Breast epithelium (tissue), 4 donors: ENCODE results near the gene CD84. TPM values are rescaled to one million over a fixed set of nuclear protein-coding genes. Genes with fewer than 3 reads are reported as not detected.

Experiments used
- DNase-seq, 2 donors: peaks; one replicate each; pipeline ENCODE4 v3.0.0-alpha.2; 2019; ENCODE audit warnings: low spot score in 2 of 2
- H3K27ac ChIP-seq, 2 donors: fragments of 200-600 bp; sonication (generic) in 1 of 2; one replicate each; pipeline ENCODE4 v1.5.1; 2016 to 2019; ENCODE audit warnings: mild to moderate bottlenecking in 1 of 2
- H3K27me3 ChIP-seq, 2 donors: fragments of 200-600 bp; sonication (generic) in 1 of 2; one replicate each; pipeline versions ENCODE4 v1.5.1 to v1.6.0; 2017 to 2019; ENCODE audit warnings: control low read depth in 1 of 2, mild to moderate bottlenecking in 1 of 2
- H3K36me3 ChIP-seq: fragments of 200-600 bp; one replicate; pipeline ENCODE4 v1.5.1; 2019
- H3K4me1 ChIP-seq, 2 donors: fragments of 200-600 bp; sonication (generic); one replicate each; pipeline ENCODE4 v1.5.1; 2016 to 2019; ENCODE audit warnings: control low read depth in 1 of 2
- H3K4me3 ChIP-seq, 3 donors: fragments of 200-600 bp; sonication (generic); 1 replicate in 2 of 3; 2 replicates in 1 of 3; pipeline ENCODE4 v1.5.1; 2016 to 2019; ENCODE audit warnings: mild to moderate bottlenecking in 3 of 3, moderate library complexity in 2 of 3
- H3K9me3 ChIP-seq, 2 donors: fragments of 200-600 bp; sonication (generic) in 1 of 2; one replicate each; pipeline ENCODE4 v1.5.1; 2016 to 2019; ENCODE audit warnings: control low read depth in 1 of 2
- POLR2A ChIP-seq: fragments of 450-650 bp; IDR thresholded peaks from one replicate; pipeline ENCODE4 v1.6.1; 2016; ENCODE audit warnings: antibody characterized with exemption, mild to moderate bottlenecking, moderate library complexity
- POLR2AphosphoS5 ChIP-seq, 3 donors: sonication (generic); formaldehyde crosslinking; IDR thresholded peaks; one replicate each; pipeline ENCODE4 v1.6.1; 2017; ENCODE audit warnings: antibody characterized with exemption in 3 of 3
- intact Hi-C: fragments of 100-400 bp; cut with DNase I; formaldehyde crosslinking; loops from one replicate; pipeline ENCODE4 v1.15.1; 2023; ENCODE audit warnings: low total_unique reads
- total RNA-seq, 3 donors: library from RNA; depleted of rRNA; stranded (reverse); fragments of >200 nt; gene quantifications; one replicate each; pipeline ENCODE4 v1.1.0, GENCODE V29; 2016
- TF ChIP-seq, protein P1 (sequence below), 3 donors: fragments of 450-650 bp; IDR thresholded peaks; one replicate each; pipeline ENCODE4 v1.5.1; 2016 to 2017; ENCODE audit warnings: antibody characterized with exemption in 3 of 3, mild to moderate bottlenecking in 3 of 3, moderate library complexity in 3 of 3

CD84 gene
- total RNA-seq, 3 donors from 2014 or later: 2.3 to 17.0 (median 9.8) TPM

DNA sequence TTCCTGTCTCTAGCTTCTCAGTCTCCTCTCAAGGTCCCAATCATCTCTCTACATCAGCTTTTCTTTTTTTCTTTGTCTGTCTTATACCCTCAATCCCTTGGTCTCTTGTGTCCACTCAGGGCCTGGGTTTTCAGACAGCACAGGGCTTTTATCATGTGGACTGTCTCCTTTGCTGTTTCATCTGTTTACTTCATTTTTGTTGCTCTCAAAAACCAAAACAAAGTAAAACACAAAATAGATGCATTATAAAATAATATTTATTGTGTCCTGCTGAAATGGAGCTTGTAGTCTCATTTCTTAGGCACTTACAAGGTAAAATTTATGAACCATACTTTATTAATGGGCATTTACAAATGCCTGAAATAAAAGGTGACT is 38.5 kb downstream of the CD84 start:
- H3K9me3 ChIP-seq: peaks cover 0 to 13% of the 10 kb centered on the region in 2 donors
- H3K27ac ChIP-seq: no peak overlapping the region
- H3K4me1 ChIP-seq: no peaks in the 10 kb centered on the region
- TF ChIP-seq, protein P1, sequence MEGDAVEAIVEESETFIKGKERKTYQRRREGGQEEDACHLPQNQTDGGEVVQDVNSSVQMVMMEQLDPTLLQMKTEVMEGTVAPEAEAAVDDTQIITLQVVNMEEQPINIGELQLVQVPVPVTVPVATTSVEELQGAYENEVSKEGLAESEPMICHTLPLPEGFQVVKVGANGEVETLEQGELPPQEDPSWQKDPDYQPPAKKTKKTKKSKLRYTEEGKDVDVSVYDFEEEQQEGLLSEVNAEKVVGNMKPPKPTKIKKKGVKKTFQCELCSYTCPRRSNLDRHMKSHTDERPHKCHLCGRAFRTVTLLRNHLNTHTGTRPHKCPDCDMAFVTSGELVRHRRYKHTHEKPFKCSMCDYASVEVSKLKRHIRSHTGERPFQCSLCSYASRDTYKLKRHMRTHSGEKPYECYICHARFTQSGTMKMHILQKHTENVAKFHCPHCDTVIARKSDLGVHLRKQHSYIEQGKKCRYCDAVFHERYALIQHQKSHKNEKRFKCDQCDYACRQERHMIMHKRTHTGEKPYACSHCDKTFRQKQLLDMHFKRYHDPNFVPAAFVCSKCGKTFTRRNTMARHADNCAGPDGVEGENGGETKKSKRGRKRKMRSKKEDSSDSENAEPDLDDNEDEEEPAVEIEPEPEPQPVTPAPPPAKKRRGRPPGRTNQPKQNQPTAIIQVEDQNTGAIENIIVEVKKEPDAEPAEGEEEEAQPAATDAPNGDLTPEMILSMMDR (IDR thresholded peaks at IDR 0.05): no peak
- TF ChIP-seq POLR2A (no peak), POLR2AphosphoS5 (IDR thresholded peaks at IDR 0.05) (no peak)
- no peak overlapping the region for H3K4me3 ChIP-seq
- H3K36me3 ChIP-seq: no peaks in the 10 kb centered on the region
- no peaks in the 10 kb centered on the region for H3K27me3 ChIP-seq
- no peak for DNase-seq
- intact Hi-C loops: loop anchor here (5.0 kb wide), 1 partner anchor 171 kb away; the partner anchor contains the start of gene CD48

DNA sequence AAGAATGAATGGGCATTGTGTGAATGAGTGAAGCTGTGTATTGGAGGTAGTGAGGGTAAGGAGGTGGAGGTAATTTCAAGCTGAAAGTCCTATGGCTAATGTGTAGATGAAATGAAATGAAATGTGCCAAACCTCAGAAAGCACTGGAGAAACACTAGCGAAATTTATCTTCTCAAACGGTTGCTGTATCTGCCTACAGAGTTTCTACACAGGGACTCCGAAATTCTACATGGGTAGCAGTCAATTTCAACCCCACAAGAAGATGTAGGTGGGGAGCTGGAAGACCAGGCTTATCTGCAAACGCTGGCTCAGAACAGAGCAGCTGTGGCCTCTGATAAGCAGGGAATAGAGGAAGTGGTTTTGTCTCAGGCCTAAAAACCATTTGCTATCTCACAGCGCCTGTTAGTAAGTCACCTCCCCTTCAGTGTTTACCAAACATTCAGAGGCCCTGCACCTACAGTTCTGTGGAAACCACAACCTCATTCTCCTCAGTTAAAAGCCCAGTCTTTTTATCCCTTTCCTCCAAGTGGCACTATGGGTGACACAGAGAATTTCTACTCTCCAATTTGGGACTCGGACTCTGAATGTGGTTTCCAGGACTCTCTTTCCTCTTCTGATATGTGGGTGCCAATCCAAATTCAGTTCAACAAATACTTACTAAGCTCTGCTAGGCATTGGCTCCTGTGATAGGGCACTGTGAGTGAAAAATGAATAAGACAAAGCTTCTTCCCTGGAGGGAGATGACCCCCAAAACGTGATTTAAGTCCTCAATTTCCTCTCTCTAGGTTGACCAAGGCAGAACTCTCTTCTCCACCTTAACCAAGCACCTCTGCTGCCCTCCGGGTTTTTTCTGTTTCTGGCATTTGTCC is 39.1 kb downstream of the CD84 start:
- Histone ChIP-seq H3K27ac (no peak overlapping the region), H3K27me3 (no peaks in the 10 kb centered on the region), H3K4me1 (no peaks in the 10 kb centered on the region), H3K9me3 (peaks cover 2 to 18% of the 10 kb centered on the region in 2 donors), H3K36me3 (no peaks in the 10 kb centered on the region), H3K4me3 (no peak overlapping the region)
- intact Hi-C loops: loop anchor here (5.0 kb wide), 1 partner anchor 172 kb away; the partner anchor contains the start of gene CD48
- TF ChIP-seq POLR2A: no peak
- TF ChIP-seq, protein P1 (IDR thresholded peaks at IDR 0.05): no peak
- no peak for TF ChIP-seq POLR2AphosphoS5 (IDR thresholded peaks at IDR 0.05)
- DNase-seq: no peak

DNA sequence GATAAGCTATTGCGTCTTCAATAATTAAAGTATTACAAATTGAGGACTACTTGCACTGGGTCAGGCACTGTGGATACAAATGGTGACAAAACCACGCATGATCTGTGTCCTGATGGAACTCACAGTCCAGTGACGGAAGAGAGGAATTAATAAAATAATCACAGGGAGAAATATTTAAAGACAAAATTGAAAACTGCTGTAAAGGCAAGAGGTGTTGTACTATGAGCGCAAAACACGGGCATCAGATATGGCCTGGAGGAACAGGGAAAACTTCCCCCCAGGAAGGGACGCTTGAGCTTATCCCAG is 39.7 kb downstream of the CD84 start:
- Histone ChIP-seq H3K9me3 (peaks cover 5 to 24% of the 10 kb centered on the region in 2 donors), H3K36me3 (no peaks in the 10 kb centered on the region), H3K4me3 (no peak overlapping the region), H3K4me1 (no peaks in the 10 kb centered on the region), H3K27me3 (no peaks in the 10 kb centered on the region), H3K27ac (no peak overlapping the region)
- TF ChIP-seq POLR2A (no peak), POLR2AphosphoS5 (IDR thresholded peaks at IDR 0.05) (no peak)
- TF ChIP-seq, protein P1 (IDR thresholded peaks at IDR 0.05): no peak
- intact Hi-C loops: no loop called here
- DNase-seq: no peak

DNA sequence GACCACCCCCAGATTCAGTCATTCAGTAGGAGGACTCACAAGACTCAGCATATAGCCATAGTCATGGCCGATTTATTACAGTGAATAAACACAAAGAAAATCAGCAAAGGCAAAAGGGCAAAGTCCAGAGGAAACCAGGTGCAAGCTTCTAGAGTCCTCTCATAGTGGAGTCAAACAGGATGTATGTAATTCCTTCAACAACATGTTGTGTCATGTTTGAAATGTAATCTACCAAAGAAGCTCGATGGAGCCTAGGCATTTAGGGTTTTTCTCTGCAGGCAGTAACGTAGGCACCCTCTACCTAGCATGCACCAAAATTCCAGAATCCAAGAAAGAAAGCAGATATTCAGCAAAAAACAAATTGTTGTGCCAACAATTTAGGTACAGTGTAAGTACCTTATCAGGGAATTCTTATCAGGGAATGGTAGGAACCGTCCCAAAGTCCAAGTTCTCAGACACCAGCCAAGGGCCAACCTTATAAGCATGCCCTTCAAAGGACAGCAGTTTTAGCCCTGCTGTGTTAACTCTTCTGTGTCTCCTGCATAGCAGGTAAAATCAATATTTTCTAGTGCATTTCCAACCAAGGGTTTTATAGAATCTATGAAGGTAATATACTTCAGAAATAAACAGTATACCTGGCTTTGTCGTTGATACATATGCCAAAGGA is 40.2 kb downstream of the CD84 start:
- no peak overlapping the region for H3K4me3 ChIP-seq
- no peak overlapping the region for H3K27ac ChIP-seq
- no peaks in the 10 kb centered on the region for H3K36me3 ChIP-seq
- H3K9me3 ChIP-seq: peaks cover 5 to 29% of the 10 kb centered on the region in 2 donors
- DNase-seq: no peak
- TF ChIP-seq, protein P1 (IDR thresholded peaks at IDR 0.05): no peak
- no peak for TF ChIP-seq POLR2AphosphoS5 (IDR thresholded peaks at IDR 0.05)
- no peak for TF ChIP-seq POLR2A
- intact Hi-C loops: no loop called here
- H3K4me1 ChIP-seq: no peaks in the 10 kb centered on the region
- no peaks in the 10 kb centered on the region for H3K27me3 ChIP-seq
